T-helper 22 cell (primary cell): Measurements from ENCODE around the gene DNM3.
"Not testable (repeated sequence)": the region's sequence is repeated elsewhere in the genome, so short reads cannot be mapped to it uniquely, and the experiment has no call there.

Experiments used
- DNase-seq: peaks from one replicate; pipeline ENCODE4 v3.0.0-alpha.2; 2020; ENCODE audit warnings: low read depth

The DNM3 gene

DNA sequence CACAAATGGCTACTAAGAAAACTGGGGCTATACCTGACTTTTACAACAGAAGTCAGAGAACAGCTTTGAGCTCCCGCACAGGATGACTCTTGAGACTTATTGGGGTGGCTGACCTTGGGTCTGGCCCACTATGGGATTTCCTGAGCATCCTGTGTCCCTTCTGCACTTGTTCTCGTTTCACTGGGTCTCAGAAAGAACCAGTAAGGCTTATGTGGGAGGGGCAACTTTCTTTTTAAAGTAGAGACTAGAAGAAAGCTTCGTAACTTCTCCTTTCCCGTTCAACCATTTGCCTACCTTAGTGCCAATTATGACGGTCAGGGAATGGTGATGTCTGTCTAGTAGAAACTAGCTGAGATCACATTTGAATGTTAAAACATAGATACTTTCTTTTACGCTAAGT, 519.7 kb downstream of the DNM3 start:
- DNase-seq: no peak

DNA sequence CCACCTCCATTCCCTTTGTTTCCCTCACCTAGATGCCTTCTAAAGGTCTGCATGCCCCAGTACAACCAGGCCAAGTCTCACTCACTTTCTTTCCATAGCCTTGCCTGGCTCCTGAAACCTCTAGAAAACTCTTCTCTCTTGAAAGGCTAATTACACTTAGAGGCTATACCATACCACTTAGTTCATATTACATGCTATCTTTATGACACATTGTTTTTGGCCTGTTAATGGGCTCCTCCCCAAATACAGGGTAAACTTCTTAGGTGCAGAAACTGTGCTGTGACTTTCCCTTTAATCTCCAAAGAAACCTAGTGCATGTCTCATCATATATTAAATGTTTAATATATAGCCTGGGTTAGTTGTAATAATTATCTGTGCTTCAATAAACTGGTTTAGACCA, 522.6 kb downstream of the DNM3 start:
- no peak for DNase-seq

DNA sequence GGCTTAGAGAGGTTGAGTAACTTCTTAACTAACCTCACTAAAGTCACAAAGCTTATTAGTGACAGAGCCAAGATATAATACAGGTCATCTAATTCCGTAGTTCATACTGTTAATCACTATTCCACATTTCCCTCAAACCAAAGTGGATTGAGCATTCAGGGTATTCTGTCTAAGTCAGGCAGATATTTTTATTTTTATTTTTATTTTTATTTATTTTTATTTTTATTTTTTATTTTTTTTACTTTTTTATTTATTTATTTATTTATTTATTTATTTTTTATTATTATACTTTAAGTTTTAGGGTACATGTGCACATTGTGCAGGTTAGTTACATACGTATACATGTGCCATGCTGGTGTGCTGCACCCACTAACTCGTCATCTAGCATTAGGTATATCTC, 530.3 kb downstream of the DNM3 start:
- DNase-seq: not testable (repeated sequence)

GRCh38 chr1:172373864-172374263, 532.6 kb downstream of the DNM3 start:
- DNase-seq: no peak

- no peak for DNase-seq
These were observed 533.9 kb downstream of the DNM3 start for GRCh38 chr1:172375211-172375631.

- DNase-seq: no peak
These were observed 535.1 kb downstream of the DNM3 start for GRCh38 chr1:172376431-172376830.

DNA sequence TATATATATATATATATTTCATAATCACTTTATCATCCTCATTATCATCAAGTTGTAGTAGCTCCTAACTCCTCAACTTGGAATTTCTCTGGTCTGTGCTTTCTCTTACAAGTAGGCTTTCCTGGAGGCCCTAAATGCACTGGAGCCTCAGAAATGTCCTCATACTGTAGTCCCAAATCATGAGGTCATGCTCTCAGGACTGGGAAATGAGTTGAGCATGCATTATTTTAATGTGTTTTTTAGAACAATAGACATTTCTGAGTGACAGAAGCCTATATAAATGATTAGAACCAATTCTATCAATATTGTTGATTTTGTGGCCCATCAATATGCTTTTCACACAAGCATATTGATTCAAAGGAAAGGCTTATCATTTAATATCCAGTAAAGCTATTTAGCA, 536.3 kb downstream of the DNM3 start:
- no peak for DNase-seq

- DNase-seq: no peak
These were observed 536.9 kb downstream of the DNM3 start for GRCh38 chr1:172378109-172378760.

- DNase-seq: peak; percentile 10
These were observed 539.3 kb downstream of the DNM3 start for GRCh38 chr1:172380441-172381244.

DNA sequence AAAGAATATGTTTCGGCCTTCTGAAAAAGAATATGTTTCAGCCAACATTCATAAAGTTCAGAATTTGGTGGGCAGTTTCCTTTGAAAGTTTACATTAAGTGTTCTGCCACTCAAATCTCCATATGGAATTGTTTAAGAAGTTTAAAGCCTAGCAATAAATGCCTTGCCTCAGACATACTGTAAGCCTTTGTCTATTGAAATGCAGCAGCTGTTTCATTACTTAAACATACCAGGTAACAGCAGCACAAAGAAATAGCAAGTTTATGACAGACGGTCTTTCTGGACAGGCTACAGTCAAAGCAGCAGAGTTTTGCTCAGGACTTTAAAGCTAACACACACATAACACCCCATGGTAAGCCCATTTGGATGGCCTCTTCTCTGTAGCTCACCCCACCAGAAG, 540.6 kb downstream of the DNM3 start:
- DNase-seq: no peak

- DNase-seq: no peak
These were observed 541.1 kb downstream of the DNM3 start for GRCh38 chr1:172382406-172382805.

GRCh38 chr1:172382990-172383389, 541.7 kb downstream of the DNM3 start:
- DNase-seq: no peak

DNA sequence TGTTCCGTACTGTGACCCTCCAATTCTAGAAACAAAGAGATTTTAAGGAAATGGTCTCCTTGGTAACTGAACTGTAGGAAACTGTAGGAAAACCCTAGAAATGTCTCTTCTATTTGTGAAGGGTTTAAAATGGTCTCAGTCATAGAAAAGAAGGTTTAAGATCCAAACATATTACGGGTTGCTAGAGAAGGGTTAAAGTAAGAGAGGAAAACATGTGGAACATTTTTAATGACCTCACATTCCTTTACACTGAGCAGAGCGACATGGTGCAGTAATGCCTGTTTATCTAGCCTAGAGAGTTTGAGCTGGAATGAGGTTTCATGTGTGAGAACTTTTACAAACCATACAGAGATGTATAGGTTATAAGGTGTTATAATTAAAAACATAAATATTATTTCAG, 542.2 kb downstream of the DNM3 start:
- DNase-seq: no peak

DNA sequence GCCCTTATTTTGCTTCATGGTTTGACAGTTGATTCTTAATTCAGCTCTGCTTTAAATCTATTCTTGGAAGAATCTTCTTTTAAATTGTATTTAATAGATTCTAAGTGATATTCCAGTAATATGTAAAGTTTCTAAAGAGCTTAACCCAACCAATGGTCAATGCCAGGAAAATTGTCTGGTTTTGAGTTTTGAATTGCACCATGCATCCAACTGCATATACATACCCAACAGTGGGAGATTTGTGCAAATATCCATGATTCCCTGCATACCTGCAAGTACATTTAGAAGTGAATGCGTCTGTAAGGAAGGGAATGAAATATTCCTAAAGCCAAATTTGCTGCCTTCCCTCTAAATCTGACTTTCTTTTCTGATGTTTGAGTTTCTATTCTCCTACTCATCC, 543.4 kb downstream of the DNM3 start:
- DNase-seq: no peak

DNA sequence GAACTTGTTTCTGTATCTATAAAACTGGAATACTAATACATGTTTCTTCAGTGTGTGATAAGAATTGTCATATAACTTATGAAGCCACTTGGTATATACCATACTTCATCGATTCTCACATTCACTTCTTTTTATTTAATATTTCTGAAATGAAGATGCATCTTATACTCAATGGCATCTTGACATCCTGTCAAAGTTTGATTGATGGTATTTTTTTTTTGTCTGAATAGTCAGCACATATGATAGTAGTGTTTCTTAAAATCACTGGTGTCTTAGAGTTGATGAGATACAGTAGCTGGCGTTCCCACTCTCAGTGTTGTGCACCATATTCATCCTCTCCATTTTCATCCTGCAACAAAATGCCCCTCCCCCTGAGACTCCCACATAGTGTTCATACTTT, 544.7 kb downstream of the DNM3 start:
- DNase-seq: no peak

- DNase-seq: no peak
These were observed 547.2 kb downstream of the DNM3 start for GRCh38 chr1:172388490-172388889.

GRCh38 chr1:172390301-172390682, 549.0 kb downstream of the DNM3 start:
- no peak for DNase-seq

- DNase-seq: no peak
These were observed 549.6 kb downstream of the DNM3 start for GRCh38 chr1:172390683-172391551.

DNA sequence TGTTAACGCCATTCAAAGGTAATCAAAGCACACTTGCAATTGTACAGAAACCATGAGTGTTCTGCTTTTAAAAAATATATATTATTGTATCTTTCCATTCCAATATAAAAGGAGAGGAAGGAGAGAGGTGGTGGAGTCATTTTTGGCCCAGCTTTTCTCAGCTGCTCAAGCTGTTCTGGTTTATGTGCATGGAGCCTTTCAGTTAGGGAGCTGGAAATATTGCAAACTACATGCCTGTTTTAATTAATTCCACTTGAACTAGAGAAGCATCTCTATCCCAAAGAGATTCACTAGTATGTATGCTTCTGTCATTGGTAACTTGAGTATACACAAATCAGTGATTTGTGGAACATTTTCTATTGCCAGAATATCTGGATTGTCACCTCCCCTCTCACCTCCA, 550.7 kb downstream of the DNM3 start:
- no peak for DNase-seq

- DNase-seq: no peak
These were observed 552.1 kb downstream of the DNM3 start for GRCh38 chr1:172393354-172393753.

- peak; percentile 34 for DNase-seq
These were observed 552.9 kb downstream of the DNM3 start for GRCh38 chr1:172394141-172394751.

DNA sequence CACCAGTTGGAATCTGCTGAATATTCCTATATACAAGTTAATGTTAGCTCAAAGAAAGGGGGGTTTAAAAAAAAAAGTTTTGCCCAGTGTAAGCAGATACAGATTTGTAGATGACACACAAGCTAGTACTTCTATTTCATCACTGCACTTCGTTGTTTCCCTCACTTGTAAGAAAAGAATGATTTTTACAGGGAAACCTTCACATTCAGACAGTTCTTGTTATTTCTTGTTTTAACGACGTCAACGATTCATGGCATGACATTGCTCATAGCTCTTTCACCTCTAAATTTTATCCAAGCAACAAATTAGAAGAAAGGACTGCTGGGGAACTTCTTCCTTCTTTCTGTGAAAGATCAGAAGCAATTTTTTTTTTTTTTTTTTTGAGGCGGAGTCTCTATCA, 553.5 kb downstream of the DNM3 start:
- DNase-seq: no peak
